Sigmoid colon (tissue), 7 donors: Measurements from ENCODE around the gene POTEF. TPM values are rescaled to one million over a fixed set of nuclear protein-coding genes. Genes with fewer than 3 reads are reported as not detected.
"Not testable (repeated sequence)": the region's sequence is repeated elsewhere in the genome, so short reads cannot be mapped to it uniquely, and the experiment has no call there.

Experiments
- DNase-seq: peaks from one replicate; pipeline ENCODE4 v3.0.0-alpha.2; 2019
- H3K27ac ChIP-seq, 4 donors: fragments of 200-600 bp; sonication (generic); one replicate each; pipeline ENCODE4 v1.5.1; 2016 to 2019; ENCODE audit warnings: mild to moderate bottlenecking in 1 of 4
- H3K27me3 ChIP-seq, 3 donors: fragments of 200-600 bp; sonication (generic); one replicate each; pipeline ENCODE4 v1.5.1; 2019; ENCODE audit warnings: mild to moderate bottlenecking in 1 of 3
- H3K36me3 ChIP-seq, 4 donors: fragments of 200-600 bp; sonication (generic); one replicate each; pipeline ENCODE4 v1.5.1; 2016 to 2019
- H3K4me1 ChIP-seq, 4 donors: fragments of 200-600 bp; sonication (generic); one replicate each; pipeline ENCODE4 v1.5.1; 2017 to 2019
- H3K4me3 ChIP-seq, 4 donors: fragments of 200-600 bp; sonication (generic); one replicate each; pipeline ENCODE4 v1.5.1; 2017 to 2019; ENCODE audit warnings: mild to moderate bottlenecking in 2 of 4, moderate library complexity in 1 of 4
- H3K9me3 ChIP-seq, 4 donors: fragments of 200-600 bp in 3 of 4; sonication (generic) in 3 of 4; one replicate each; pipeline versions ENCODE4 v1.5.1 to v1.6.1; 2013 to 2019
- WGBS, 2 donors: extraction: QIAGEN DNeasy Blood & Tissue Kit; methylation state at CpG; one replicate each; pipeline ENCODE4 v1.1.7; 2013; 5-methylcytosine and 5-hydroxymethylcytosine counted together
- intact Hi-C: fragments of 100-400 bp; cut with DNase I; formaldehyde crosslinking; loops from one replicate; pipeline ENCODE4 v1.15.1; 2023
- polyA plus RNA-seq, 3 donors: library from polyadenylated mRNA; stranded (reverse); fragments of 200-250 nt; gene quantifications; one replicate each; pipeline ENCODE4 v1.2.3, GENCODE V29; 2013
- total RNA-seq, 4 donors: library from RNA; depleted of rRNA; stranded (reverse); fragments of >200 nt; gene quantifications; one replicate each; pipeline ENCODE4 v1.1.0, GENCODE V29; 2016
- donor health status: healthy with polysubstance abuse.
- donor health status: Bipolar disorder and iron deficiency.
- donor health status: healthy.

Gene POTEF
- total and polyA plus RNA-seq, 7 donors = not detected

- H3K4me3 ChIP-seq, intact Hi-C loops, H3K4me1 ChIP-seq, H3K27ac ChIP-seq, H3K9me3 ChIP-seq, H3K27me3 ChIP-seq, H3K36me3 ChIP-seq: not testable (repeated sequence)
- 86 to 94% methylated on average over 18 to 20 of the region's 22 CpGs for WGBS, 2 donors
- peak; percentile 25 for DNase-seq
These were observed 12.8 kb upstream of the POTEF start for GRCh38 chr2:130141645-130142370.

- H3K36me3 ChIP-seq, H3K4me1 ChIP-seq, H3K9me3 ChIP-seq, H3K27ac ChIP-seq, H3K4me3 ChIP-seq, H3K27me3 ChIP-seq, intact Hi-C loops: not testable (repeated sequence)
- WGBS, 2 donors = 94 to 98% methylated on average over 4 to 5 of the region's 6 CpGs
- peak; percentile 18 for DNase-seq
These were observed 12.0 kb upstream of the POTEF start for GRCh38 chr2:130141002-130141401.

GRCh38 chr2:130140516-130140915 is 11.5 kb upstream of the POTEF start:
- WGBS, 2 donors = 82 to 87% methylated on average over 7 of the region's 7 CpGs
- H3K27me3 ChIP-seq, H3K36me3 ChIP-seq, H3K4me3 ChIP-seq, H3K27ac ChIP-seq, intact Hi-C loops, H3K4me1 ChIP-seq, H3K9me3 ChIP-seq: not testable (repeated sequence)
- peak; percentile 33 for DNase-seq

- H3K4me1 ChIP-seq, H3K27me3 ChIP-seq, H3K4me3 ChIP-seq, H3K36me3 ChIP-seq, H3K9me3 ChIP-seq, intact Hi-C loops, H3K27ac ChIP-seq: not testable (repeated sequence)
- peak; percentile 47 for DNase-seq
- WGBS, 2 donors = 79 to 92% methylated on average over 29 of the region's 30 CpGs
These were observed 10.6 kb upstream of the POTEF start for GRCh38 chr2:130139331-130140280.

- peak; percentile 33 for DNase-seq
These were observed 9.8 kb upstream of the POTEF start for GRCh38 chr2:130138841-130139251.

GRCh38 chr2:130138326-130138725 is 9.3 kb upstream of the POTEF start:
- 91 to 92% methylated on average over 10 to 12 of the region's 13 CpGs for WGBS, 2 donors
- intact Hi-C loops, DNase-seq: not testable (repeated sequence)

More at GRCh38 chr2:130138841-130139251, 9.8 kb upstream of the POTEF start:
- H3K9me3 ChIP-seq, H3K4me1 ChIP-seq, H3K36me3 ChIP-seq, intact Hi-C loops, H3K27me3 ChIP-seq, H3K27ac ChIP-seq, H3K4me3 ChIP-seq: not testable (repeated sequence)
- WGBS, 2 donors = 68 to 88% methylated on average over 15 of the region's 15 CpGs

GRCh38 chr2:130137118-130137517 is 8.1 kb upstream of the POTEF start:
- DNase-seq = peak; percentile 11
- intact Hi-C loops, H3K4me1 ChIP-seq, H3K27me3 ChIP-seq, H3K9me3 ChIP-seq, H3K4me3 ChIP-seq, H3K27ac ChIP-seq, H3K36me3 ChIP-seq: not testable (repeated sequence)
- WGBS, 2 donors = 76 to 86% methylated on average over 5 of the region's 5 CpGs

More at GRCh38 chr2:130138326-130138725, 9.3 kb upstream of the POTEF start:
- not testable (repeated sequence) for H3K9me3 ChIP-seq, H3K27ac ChIP-seq, H3K4me3 ChIP-seq, H3K27me3 ChIP-seq, H3K4me1 ChIP-seq, H3K36me3 ChIP-seq

GRCh38 chr2:130136546-130136945 is 7.5 kb upstream of the POTEF start:
- H3K4me3 ChIP-seq, intact Hi-C loops, H3K27me3 ChIP-seq, H3K4me1 ChIP-seq, H3K9me3 ChIP-seq, H3K36me3 ChIP-seq, H3K27ac ChIP-seq: not testable (repeated sequence)
- WGBS, 2 donors = 86 to 90% methylated on average over 9 of the region's 10 CpGs
- DNase-seq = peak; percentile 46
